WTC11 (cell line): ENCODE results near the gene DENND4A. TPM values are rescaled to one million over a fixed set of nuclear protein-coding genes. Genes with fewer than 3 reads are reported as not detected.
"Not testable (repeated sequence)": the region's sequence is repeated elsewhere in the genome, so short reads cannot be mapped to it uniquely, and the experiment has no call there.

Source experiments
- ATAC-seq: fragments of 200-7000 bp; cut with Tn5 transposase; 2 replicates; pipeline ENCODE4 v1.10.0; 2021; ENCODE audit warnings: mild to moderate bottlenecking, moderate library complexity
- CTCF ChIA-PET: fragments of 300-600 bp; sonication (Branson Sonifier 250); formaldehyde crosslinking; loops from one replicate; lab custom pipeline; 2021; ENCODE audit warnings: antibody characterized with exemption; lab: Charles Lee
- POLR2A ChIA-PET: fragments of 350-600 bp; sonication (Branson Sonifier 250); formaldehyde crosslinking; loops from one replicate; lab custom pipeline; 2021; ENCODE audit warnings: antibody characterized with exemption; lab: Charles Lee
- DNase-seq: peaks from one replicate; pipeline ENCODE4 v3.0.0; 2021; ENCODE audit warnings: low spot score
- H3K27ac Mint-ChIP-seq: 2 replicates; pipeline ENCODE4 v1.8.0; 2021; ENCODE audit warnings: mixed read lengths
- H3K27me3 Mint-ChIP-seq: 2 replicates; pipeline ENCODE4 v1.8.0; 2021; ENCODE audit warnings: low read depth, mild to moderate bottlenecking, moderate library complexity, mixed read lengths
- H3K36me3 Mint-ChIP-seq: 2 replicates; pipeline ENCODE4 v1.8.0; 2021; ENCODE audit warnings: mixed read lengths
- H3K4me1 Mint-ChIP-seq: 2 replicates; pipeline ENCODE4 v1.8.0; 2022; ENCODE audit warnings: mixed read lengths
- H3K4me3 Mint-ChIP-seq: 2 replicates; pipeline ENCODE4 v1.8.0; 2021; ENCODE audit warnings: mild to moderate bottlenecking, moderate library complexity, mixed read lengths
- H3K9me3 Mint-ChIP-seq: 2 replicates; pipeline ENCODE4 v1.8.0; 2021; ENCODE audit warnings: mixed read lengths
- GABPB1 ChIP-seq: sonication (generic); formaldehyde crosslinking; IDR thresholded peaks from 2 replicates; pipeline ENCODE4 v1.8.1; 2023; ENCODE audit warnings: mild to moderate bottlenecking, missing genetic modification reagents
- GTF2I ChIP-seq: fragments of 250-450 bp; sonication (Bioruptor Pico); conservative IDR thresholded peaks from 2 replicates; pipeline ENCODE4 v1.4.0; 2021; ENCODE audit warnings: mild to moderate bottlenecking
- HMGA2 ChIP-seq: fragments of 250-450 bp; sonication (Bioruptor Pico); IDR thresholded peaks from 2 replicates; pipeline ENCODE4 v1.4.0; 2021; ENCODE audit warnings: mild to moderate bottlenecking, moderate library complexity
- JAZF1 ChIP-seq: fragments of 250-450 bp; sonication (Bioruptor Pico); IDR thresholded peaks from 2 replicates; pipeline ENCODE4 v1.9.0; 2021; ENCODE audit warnings: moderate library complexity, mild to moderate bottlenecking, inconsistent platforms
- KAT7 ChIP-seq: sonication (generic); formaldehyde crosslinking; IDR thresholded peaks from 2 replicates; pipeline ENCODE4 v1.8.1; 2023; ENCODE audit warnings: missing genetic modification reagents, mild to moderate bottlenecking, borderline replicate concordance
- NFE2L1 ChIP-seq: sonication (generic); formaldehyde crosslinking; IDR thresholded peaks from 2 replicates; pipeline ENCODE4 v1.8.1; 2023; ENCODE audit warnings: missing genetic modification reagents
- NFYB ChIP-seq: sonication (generic); formaldehyde crosslinking; conservative IDR thresholded peaks from 2 replicates; pipeline ENCODE4 v1.8.0; 2022; ENCODE audit warnings: low read depth, missing genetic modification reagents
- NR3C1 ChIP-seq: sonication (generic); formaldehyde crosslinking; conservative IDR thresholded peaks from 2 replicates; pipeline ENCODE4 v1.8.1; 2023; ENCODE audit warnings: low read depth, mild to moderate bottlenecking, missing genetic modification reagents
- OVOL2 ChIP-seq: fragments of 250-450 bp; sonication (Bioruptor Pico); IDR thresholded peaks from 2 replicates; pipeline ENCODE4 v1.9.0; 2021; ENCODE audit warnings: mild to moderate bottlenecking, borderline replicate concordance
- SOX15 ChIP-seq: fragments of 250-450 bp; sonication (Bioruptor Pico); IDR thresholded peaks from 2 replicates; pipeline ENCODE4 v1.9.0; 2021; ENCODE audit warnings: mild to moderate bottlenecking
- TEAD4 ChIP-seq: sonication (generic); formaldehyde crosslinking; IDR thresholded peaks from 2 replicates; pipeline ENCODE4 v1.8.0; 2022; ENCODE audit warnings: mild to moderate bottlenecking, missing genetic modification reagents
- ZNF138 ChIP-seq: sonication (generic); formaldehyde crosslinking; conservative IDR thresholded peaks from 2 replicates; pipeline ENCODE4 v1.8.1; 2022; ENCODE audit warnings: mild to moderate bottlenecking, moderate library complexity, missing genetic modification reagents
- ZNF232 ChIP-seq: sonication (generic); formaldehyde crosslinking; IDR thresholded peaks from 2 replicates; pipeline ENCODE4 v1.8.0; 2022; ENCODE audit warnings: mild to moderate bottlenecking, missing genetic modification reagents
- total RNA-seq: library from RNA; stranded (reverse); gene quantifications from 3 replicates; pipeline ENCODE4 v1.2.3, GENCODE V29; 2021
- TF ChIP-seq, protein P1 (sequence below): sonication (generic); formaldehyde crosslinking; conservative IDR thresholded peaks from 2 replicates; pipeline ENCODE4 v1.8.1; 2022; ENCODE audit warnings: mild to moderate bottlenecking, missing genetic modification reagents
- TF ChIP-seq, protein P2 (sequence below): sonication (generic); formaldehyde crosslinking; IDR thresholded peaks from 2 replicates; pipeline ENCODE4 v1.8.1; 2022; ENCODE audit warnings: missing genetic modification reagents, borderline replicate concordance
- TF ChIP-seq, protein P3 (sequence below): fragments of 250-450 bp; sonication (Bioruptor Pico); IDR thresholded peaks from 2 replicates; pipeline ENCODE4 v1.9.0; 2021; ENCODE audit warnings: mild to moderate bottlenecking
- TF ChIP-seq, protein P4 (sequence below): sonication (generic); formaldehyde crosslinking; IDR thresholded peaks from 2 replicates; pipeline ENCODE4 v1.8.1; 2022; ENCODE audit warnings: mild to moderate bottlenecking, missing genetic modification reagents, moderate library complexity, borderline replicate concordance
- TF ChIP-seq, protein P5 (sequence below): sonication (generic); formaldehyde crosslinking; IDR thresholded peaks from 2 replicates; pipeline ENCODE4 v1.8.1; 2023; ENCODE audit warnings: mild to moderate bottlenecking, missing genetic modification reagents, moderate library complexity
- TF ChIP-seq, protein P6 (sequence below): sonication (generic); formaldehyde crosslinking; conservative IDR thresholded peaks from 2 replicates; pipeline ENCODE4 v1.8.1; 2023; ENCODE audit warnings: mild to moderate bottlenecking, low read depth, missing genetic modification reagents, moderate library complexity
- TF ChIP-seq, protein P7 (sequence below): sonication (generic); formaldehyde crosslinking; IDR thresholded peaks from 2 replicates; pipeline ENCODE4 v1.8.1; 2022; ENCODE audit warnings: mild to moderate bottlenecking, moderate library complexity, missing genetic modification reagents
- TF ChIP-seq, protein P8 (sequence below): fragments of 250-450 bp; sonication (Bioruptor Pico); IDR thresholded peaks from 2 replicates; pipeline ENCODE4 v1.9.0; 2021; ENCODE audit warnings: mild to moderate bottlenecking

The DENND4A gene
- total RNA-seq, 1 experiment from 2014 or later: 5.7 TPM

DNA sequence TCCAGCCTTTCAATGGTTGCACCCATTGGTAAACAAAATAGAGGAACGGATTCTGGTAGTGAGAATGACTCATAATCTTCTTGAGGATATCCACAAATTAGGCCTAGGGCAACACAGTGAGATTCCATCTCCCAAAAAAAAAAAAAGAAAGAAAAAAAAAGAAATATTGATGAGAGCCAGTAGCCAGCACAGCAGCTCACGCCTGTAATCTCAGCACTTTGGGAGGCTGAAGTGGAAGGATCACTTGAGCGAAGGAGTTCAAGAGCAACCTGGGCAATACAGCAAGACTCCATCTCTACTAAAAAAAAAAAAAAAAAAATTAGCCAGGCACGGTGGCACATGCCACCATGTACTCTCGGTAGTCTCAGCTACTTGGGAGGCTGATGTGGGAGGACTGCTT lies 51.9 kb downstream of the DENND4A start (continued):
- TF ChIP-seq, protein P1, sequence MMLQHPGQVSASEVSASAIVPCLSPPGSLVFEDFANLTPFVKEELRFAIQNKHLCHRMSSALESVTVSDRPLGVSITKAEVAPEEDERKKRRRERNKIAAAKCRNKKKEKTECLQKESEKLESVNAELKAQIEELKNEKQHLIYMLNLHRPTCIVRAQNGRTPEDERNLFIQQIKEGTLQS (CRISPR knock-in tag): no peak
- TF ChIP-seq GTF2I (CRISPR knock-in tag): no peak
- TF ChIP-seq, protein P2, sequence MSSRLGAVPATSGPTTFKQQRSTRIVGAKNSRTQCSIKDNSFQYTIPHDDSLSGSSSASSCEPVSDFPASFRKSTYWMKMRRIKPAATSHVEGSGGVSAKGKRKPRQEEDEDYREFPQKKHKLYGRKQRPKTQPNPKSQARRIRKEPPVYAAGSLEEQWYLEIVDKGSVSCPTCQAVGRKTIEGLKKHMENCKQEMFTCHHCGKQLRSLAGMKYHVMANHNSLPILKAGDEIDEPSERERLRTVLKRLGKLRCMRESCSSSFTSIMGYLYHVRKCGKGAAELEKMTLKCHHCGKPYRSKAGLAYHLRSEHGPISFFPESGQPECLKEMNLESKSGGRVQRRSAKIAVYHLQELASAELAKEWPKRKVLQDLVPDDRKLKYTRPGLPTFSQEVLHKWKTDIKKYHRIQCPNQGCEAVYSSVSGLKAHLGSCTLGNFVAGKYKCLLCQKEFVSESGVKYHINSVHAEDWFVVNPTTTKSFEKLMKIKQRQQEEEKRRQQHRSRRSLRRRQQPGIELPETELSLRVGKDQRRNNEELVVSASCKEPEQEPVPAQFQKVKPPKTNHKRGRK (CRISPR knock-in tag): no peak

DNA sequence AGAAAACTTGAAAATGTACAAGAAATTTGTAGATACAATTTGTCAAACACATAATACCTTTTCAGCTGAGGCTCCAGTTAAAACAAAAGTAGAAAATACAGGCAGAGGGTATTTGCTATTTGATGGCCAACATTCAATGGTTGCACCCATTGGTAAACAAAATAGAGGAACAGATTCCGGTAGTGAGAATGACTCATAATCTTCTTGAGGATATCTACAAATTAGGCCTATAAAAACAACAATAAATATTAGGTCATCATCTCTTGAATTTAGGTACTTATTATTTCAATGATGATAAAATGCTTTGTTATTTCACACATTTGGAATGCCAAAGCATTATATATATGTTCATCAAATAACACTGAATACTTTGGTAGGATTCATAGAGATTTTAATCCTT lies 53.4 kb downstream of the DENND4A start:
- ATAC-seq (no peak), DNase-seq (no peak)
- H3K36me3 Mint-ChIP-seq: no peaks in the 10 kb centered on the region
- no peak overlapping the region for H3K4me3 Mint-ChIP-seq
- POLR2A ChIA-PET: no interaction called here
- TF ChIP-seq GABPB1 (no peak), ZNF138 (CRISPR knock-in tag) (no peak), NR3C1 (CRISPR knock-in tag) (no peak), HMGA2 (no peak), OVOL2 (no peak), JAZF1 (CRISPR knock-in tag) (no peak)
- TF ChIP-seq, protein P3, sequence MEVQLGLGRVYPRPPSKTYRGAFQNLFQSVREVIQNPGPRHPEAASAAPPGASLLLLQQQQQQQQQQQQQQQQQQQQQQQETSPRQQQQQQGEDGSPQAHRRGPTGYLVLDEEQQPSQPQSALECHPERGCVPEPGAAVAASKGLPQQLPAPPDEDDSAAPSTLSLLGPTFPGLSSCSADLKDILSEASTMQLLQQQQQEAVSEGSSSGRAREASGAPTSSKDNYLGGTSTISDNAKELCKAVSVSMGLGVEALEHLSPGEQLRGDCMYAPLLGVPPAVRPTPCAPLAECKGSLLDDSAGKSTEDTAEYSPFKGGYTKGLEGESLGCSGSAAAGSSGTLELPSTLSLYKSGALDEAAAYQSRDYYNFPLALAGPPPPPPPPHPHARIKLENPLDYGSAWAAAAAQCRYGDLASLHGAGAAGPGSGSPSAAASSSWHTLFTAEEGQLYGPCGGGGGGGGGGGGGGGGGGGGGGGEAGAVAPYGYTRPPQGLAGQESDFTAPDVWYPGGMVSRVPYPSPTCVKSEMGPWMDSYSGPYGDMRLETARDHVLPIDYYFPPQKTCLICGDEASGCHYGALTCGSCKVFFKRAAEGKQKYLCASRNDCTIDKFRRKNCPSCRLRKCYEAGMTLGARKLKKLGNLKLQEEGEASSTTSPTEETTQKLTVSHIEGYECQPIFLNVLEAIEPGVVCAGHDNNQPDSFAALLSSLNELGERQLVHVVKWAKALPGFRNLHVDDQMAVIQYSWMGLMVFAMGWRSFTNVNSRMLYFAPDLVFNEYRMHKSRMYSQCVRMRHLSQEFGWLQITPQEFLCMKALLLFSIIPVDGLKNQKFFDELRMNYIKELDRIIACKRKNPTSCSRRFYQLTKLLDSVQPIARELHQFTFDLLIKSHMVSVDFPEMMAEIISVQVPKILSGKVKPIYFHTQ: no peak
- TF ChIP-seq, protein P4, sequence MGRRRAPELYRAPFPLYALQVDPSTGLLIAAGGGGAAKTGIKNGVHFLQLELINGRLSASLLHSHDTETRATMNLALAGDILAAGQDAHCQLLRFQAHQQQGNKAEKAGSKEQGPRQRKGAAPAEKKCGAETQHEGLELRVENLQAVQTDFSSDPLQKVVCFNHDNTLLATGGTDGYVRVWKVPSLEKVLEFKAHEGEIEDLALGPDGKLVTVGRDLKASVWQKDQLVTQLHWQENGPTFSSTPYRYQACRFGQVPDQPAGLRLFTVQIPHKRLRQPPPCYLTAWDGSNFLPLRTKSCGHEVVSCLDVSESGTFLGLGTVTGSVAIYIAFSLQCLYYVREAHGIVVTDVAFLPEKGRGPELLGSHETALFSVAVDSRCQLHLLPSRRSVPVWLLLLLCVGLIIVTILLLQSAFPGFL (CRISPR knock-in tag): no peak
- H3K9me3 Mint-ChIP-seq: no peaks in the 10 kb centered on the region
- CTCF ChIA-PET: no interaction called here
- no peak overlapping the region for H3K27ac Mint-ChIP-seq
- H3K27me3 Mint-ChIP-seq: no peaks in the 10 kb centered on the region
- H3K4me1 Mint-ChIP-seq: peaks cover 8% of the 10 kb centered on the region

DNA sequence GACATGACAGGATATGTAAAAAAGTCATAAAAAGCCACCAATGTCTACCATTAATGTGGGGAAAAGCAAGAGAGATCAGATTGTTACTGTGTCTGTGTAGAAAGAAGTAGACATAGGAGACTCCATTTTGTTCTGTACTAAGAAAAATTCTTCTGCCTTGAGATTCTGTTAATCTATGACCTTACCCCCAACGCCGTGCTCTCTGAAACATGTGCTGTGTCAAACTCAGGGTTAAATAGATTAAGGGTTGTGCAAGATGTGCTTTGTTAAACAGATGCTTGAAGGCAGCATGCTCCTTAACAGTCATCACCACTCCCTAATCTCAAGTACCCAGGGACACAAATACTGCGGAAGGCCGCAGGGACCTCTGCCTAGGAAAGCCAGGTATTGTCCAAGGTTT lies 58.5 kb downstream of the DENND4A start:
- H3K4me1 Mint-ChIP-seq, CTCF ChIA-PET, POLR2A ChIA-PET, H3K27me3 Mint-ChIP-seq, ATAC-seq, H3K27ac Mint-ChIP-seq, H3K36me3 Mint-ChIP-seq, H3K9me3 Mint-ChIP-seq, H3K4me3 Mint-ChIP-seq, DNase-seq: not testable (repeated sequence)

DNA sequence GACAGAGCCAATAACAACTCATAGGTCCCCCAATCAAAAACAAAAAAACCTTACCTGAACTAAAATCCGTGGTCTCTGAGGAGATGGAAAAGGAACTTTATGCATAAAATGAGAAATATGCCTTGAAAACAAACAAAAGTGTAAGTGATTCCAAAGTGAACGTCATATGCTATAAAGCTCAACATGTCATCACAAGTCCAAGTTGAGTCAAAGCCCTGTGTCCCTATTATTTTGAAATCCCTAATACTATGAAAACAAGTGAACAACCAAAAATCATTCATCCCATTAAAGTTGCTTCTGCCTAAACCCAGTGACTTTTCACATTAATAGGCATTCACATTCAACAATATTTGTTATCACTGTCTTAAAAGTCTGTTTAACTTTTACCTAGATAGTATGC lies 59.4 kb downstream of the DENND4A start:
- POLR2A ChIA-PET: no interaction called here
- H3K36me3 Mint-ChIP-seq: no peaks in the 10 kb centered on the region
- DNase-seq: no peak
- no peak for ATAC-seq
- H3K4me3 Mint-ChIP-seq: no peak overlapping the region
- H3K9me3 Mint-ChIP-seq: no peaks in the 10 kb centered on the region
- H3K27ac Mint-ChIP-seq: no peak overlapping the region
- H3K4me1 Mint-ChIP-seq: peaks cover 9% of the 10 kb centered on the region
- no peaks in the 10 kb centered on the region for H3K27me3 Mint-ChIP-seq
- CTCF ChIA-PET: no interaction called here
- TF ChIP-seq, protein P5, sequence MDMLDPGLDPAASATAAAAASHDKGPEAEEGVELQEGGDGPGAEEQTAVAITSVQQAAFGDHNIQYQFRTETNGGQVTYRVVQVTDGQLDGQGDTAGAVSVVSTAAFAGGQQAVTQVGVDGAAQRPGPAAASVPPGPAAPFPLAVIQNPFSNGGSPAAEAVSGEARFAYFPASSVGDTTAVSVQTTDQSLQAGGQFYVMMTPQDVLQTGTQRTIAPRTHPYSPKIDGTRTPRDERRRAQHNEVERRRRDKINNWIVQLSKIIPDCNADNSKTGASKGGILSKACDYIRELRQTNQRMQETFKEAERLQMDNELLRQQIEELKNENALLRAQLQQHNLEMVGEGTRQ (CRISPR knock-in tag): no peak
- TF ChIP-seq, protein P6, sequence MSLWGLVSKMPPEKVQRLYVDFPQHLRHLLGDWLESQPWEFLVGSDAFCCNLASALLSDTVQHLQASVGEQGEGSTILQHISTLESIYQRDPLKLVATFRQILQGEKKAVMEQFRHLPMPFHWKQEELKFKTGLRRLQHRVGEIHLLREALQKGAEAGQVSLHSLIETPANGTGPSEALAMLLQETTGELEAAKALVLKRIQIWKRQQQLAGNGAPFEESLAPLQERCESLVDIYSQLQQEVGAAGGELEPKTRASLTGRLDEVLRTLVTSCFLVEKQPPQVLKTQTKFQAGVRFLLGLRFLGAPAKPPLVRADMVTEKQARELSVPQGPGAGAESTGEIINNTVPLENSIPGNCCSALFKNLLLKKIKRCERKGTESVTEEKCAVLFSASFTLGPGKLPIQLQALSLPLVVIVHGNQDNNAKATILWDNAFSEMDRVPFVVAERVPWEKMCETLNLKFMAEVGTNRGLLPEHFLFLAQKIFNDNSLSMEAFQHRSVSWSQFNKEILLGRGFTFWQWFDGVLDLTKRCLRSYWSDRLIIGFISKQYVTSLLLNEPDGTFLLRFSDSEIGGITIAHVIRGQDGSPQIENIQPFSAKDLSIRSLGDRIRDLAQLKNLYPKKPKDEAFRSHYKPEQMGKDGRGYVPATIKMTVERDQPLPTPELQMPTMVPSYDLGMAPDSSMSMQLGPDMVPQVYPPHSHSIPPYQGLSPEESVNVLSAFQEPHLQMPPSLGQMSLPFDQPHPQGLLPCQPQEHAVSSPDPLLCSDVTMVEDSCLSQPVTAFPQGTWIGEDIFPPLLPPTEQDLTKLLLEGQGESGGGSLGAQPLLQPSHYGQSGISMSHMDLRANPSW (CRISPR knock-in tag): no peak
- TF ChIP-seq, protein P1 (CRISPR knock-in tag): no peak
- TF ChIP-seq HMGA2 (no peak), KAT7 (no peak), SOX15 (CRISPR knock-in tag) (no peak), NFE2L1 (CRISPR knock-in tag) (no peak), ZNF232 (CRISPR knock-in tag) (no peak), NFYB (no peak), TEAD4 (CRISPR knock-in tag) (no peak)
- TF ChIP-seq, protein P7, sequence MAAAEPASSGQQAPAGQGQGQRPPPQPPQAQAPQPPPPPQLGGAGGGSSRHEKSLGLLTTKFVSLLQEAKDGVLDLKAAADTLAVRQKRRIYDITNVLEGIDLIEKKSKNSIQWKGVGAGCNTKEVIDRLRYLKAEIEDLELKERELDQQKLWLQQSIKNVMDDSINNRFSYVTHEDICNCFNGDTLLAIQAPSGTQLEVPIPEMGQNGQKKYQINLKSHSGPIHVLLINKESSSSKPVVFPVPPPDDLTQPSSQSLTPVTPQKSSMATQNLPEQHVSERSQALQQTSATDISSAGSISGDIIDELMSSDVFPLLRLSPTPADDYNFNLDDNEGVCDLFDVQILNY (CRISPR knock-in tag): no peak
- TF ChIP-seq, protein P8, sequence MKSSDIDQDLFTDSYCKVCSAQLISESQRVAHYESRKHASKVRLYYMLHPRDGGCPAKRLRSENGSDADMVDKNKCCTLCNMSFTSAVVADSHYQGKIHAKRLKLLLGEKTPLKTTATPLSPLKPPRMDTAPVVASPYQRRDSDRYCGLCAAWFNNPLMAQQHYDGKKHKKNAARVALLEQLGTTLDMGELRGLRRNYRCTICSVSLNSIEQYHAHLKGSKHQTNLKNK: no peak
